B cell (primary cell): ENCODE results near the gene ABCA13. TPM values are rescaled to one million over a fixed set of nuclear protein-coding genes. Genes with fewer than 3 reads are reported as not detected.

Source experiments
- ATAC-seq: fragments of 200-7000 bp; cut with Tn5 transposase; one replicate; pipeline ENCODE4 v1.10.0; 2021; ENCODE audit warnings: low read depth, mild to moderate bottlenecking, moderate number of reproducible peaks, moderate library complexity
- CTCF ChIA-PET: fragments of 350-600 bp; sonication (Branson Sonifier 250); formaldehyde crosslinking; loops from one replicate; lab custom pipeline; 2021; ENCODE audit warnings: antibody characterized with exemption, inconsistent platforms; lab: Charles Lee
- POLR2A ChIA-PET: fragments of 350-600 bp; sonication (Branson Sonifier 250); formaldehyde crosslinking; loops from one replicate; lab custom pipeline; 2021; ENCODE audit warnings: antibody characterized with exemption; lab: Charles Lee
- DNase-seq: peaks from one replicate; pipeline ENCODE4 v3.0.0; 2013
- H2AFZ ChIP-seq: 2 replicates; pipeline ENCODE4 v1.6.1; 2012; ENCODE audit warnings: mild to moderate bottlenecking, low read depth, low read length; ENCODE audit not compliant: insufficient read depth, poor library complexity, severe bottlenecking
- H3K27ac ChIP-seq, 2 donors: 1 replicate in 1 of 2; 2 replicates in 1 of 2; pipeline ENCODE4 v1.5.1; 2012 to 2013; ENCODE audit warnings: low read length in 2 of 2, mild to moderate bottlenecking in 2 of 2, moderate library complexity in 1 of 2
- H3K27me3 ChIP-seq, 4 experiments: fragments of 200-600 bp in 1 of 4; sonication (generic) in 1 of 4; replicated peaks in 1 of 4; 1 replicate in 2 of 4; 2 replicates in 2 of 4; pipeline versions ENCODE4 v1.6.1 to v1.7.0; 2013 to 2016; ENCODE audit warnings: low read length in 3 of 4, mild to moderate bottlenecking in 2 of 4, mixed read lengths in 1 of 4, moderate library complexity in 1 of 4; ENCODE audit not compliant: insufficient read depth in 4 of 4, control insufficient read depth in 3 of 4; ENCODE audit errors: control extremely low read depth in 1 of 4
- H3K36me3 ChIP-seq, 2 experiments: replicated peaks in 1 of 2; 1 replicate in 1 of 2; 2 replicates in 1 of 2; pipeline versions ENCODE4 v1.6.1 to v1.7.1; 2013; ENCODE audit warnings: low read length in 1 of 2; ENCODE audit not compliant: insufficient read depth in 2 of 2, control insufficient read depth in 1 of 2; ENCODE audit errors: control extremely low read depth in 1 of 2, extremely low read depth in 1 of 2
- H3K4me1 ChIP-seq, 2 donors: fragments of 200-600 bp in 1 of 2; sonication (generic) in 1 of 2; 1 replicate in 1 of 2; 2 replicates in 1 of 2; pipeline versions ENCODE4 v1.5.1 to v1.6.1; 2013 to 2017; ENCODE audit warnings: low read length in 2 of 2; ENCODE audit not compliant: control insufficient read depth in 2 of 2, insufficient read depth in 2 of 2
- H3K4me2 ChIP-seq: replicated peaks from 2 replicates; pipeline ENCODE3; 2012; ENCODE audit warnings: mild to moderate bottlenecking, low read depth, low read length; ENCODE audit not compliant: poor library complexity, severe bottlenecking
- H3K4me3 ChIP-seq, 5 experiments: fragments of 200-600 bp in 1 of 5; sonication (generic) in 1 of 5; 1 replicate in 3 of 5; 2 replicates in 2 of 5; pipeline versions ENCODE4 v1.5.1 to v1.7.0; 2011 to 2016; ENCODE audit warnings: low read length in 4 of 5, mild to moderate bottlenecking in 4 of 5, low read depth in 2 of 5, control low read depth in 1 of 5, moderate library complexity in 1 of 5; ENCODE audit not compliant: insufficient read depth in 1 of 5; ENCODE audit errors: control extremely low read depth in 1 of 5, extremely low read depth in 1 of 5
- H3K79me2 ChIP-seq: fragments of 200-600 bp; sonication (generic); one replicate; pipeline ENCODE4 v1.6.0; 2016; ENCODE audit warnings: low read length; ENCODE audit not compliant: control insufficient read depth, insufficient read depth
- H3K9ac ChIP-seq: fragments of 200-600 bp; sonication (generic); 2 replicates; pipeline ENCODE4 v1.6.1; 2017; ENCODE audit warnings: mild to moderate bottlenecking, low read length, moderate library complexity
- H3K9me3 ChIP-seq, 3 donors: one replicate each; pipeline versions ENCODE4 v1.6.1 to v1.7.1; 2013; ENCODE audit warnings: low read length in 2 of 3; ENCODE audit not compliant: control insufficient read depth in 2 of 3, insufficient read depth in 1 of 3; ENCODE audit errors: control extremely low read depth in 1 of 3
- H4K20me1 ChIP-seq: 2 replicates; pipeline ENCODE4 v1.6.0; 2012; ENCODE audit warnings: mild to moderate bottlenecking, low read length; ENCODE audit not compliant: insufficient read depth, control insufficient read depth, poor library complexity, severe bottlenecking
- H3K27ac Mint-ChIP-seq: one replicate; pipeline ENCODE4 v1.8.0; 2021; ENCODE audit warnings: mixed read lengths
- H3K27me3 Mint-ChIP-seq: one replicate; pipeline ENCODE4 v1.8.0; 2021; ENCODE audit warnings: mixed read lengths
- H3K4me1 Mint-ChIP-seq: one replicate; pipeline ENCODE4 v1.8.0; 2021; ENCODE audit warnings: mixed read lengths
- H3K4me3 Mint-ChIP-seq: one replicate; pipeline ENCODE4 v1.8.0; 2021; ENCODE audit warnings: mixed read lengths
- H3K9me3 Mint-ChIP-seq: one replicate; pipeline ENCODE4 v1.8.0; 2022; ENCODE audit warnings: mixed read lengths; ENCODE audit not compliant: insufficient read depth
- EZH2 ChIP-seq: IDR thresholded peaks from 2 replicates; pipeline ENCODE4 v1.6.1; 2012; ENCODE audit warnings: borderline replicate concordance, low read depth, mild to moderate bottlenecking, moderate library complexity, low read length; ENCODE audit not compliant: insufficient read depth, poor library complexity, severe bottlenecking
- WGBS: methylation state at CpG from one replicate; pipeline ENCODE4 v1.1.5; 2013; ENCODE audit warnings: missing lambda C conversion rate; ENCODE audit not compliant: insufficient coverage; 5-methylcytosine and 5-hydroxymethylcytosine counted together
- intact Hi-C: fragments of 100-400 bp; cut with micrococcal nuclease; formaldehyde crosslinking; loops from one replicate; pipeline ENCODE4 v1.10.0; 2022
- polyA plus RNA-seq: library from polyadenylated mRNA; depleted of rRNA; stranded (reverse); fragments of >200 nt; gene quantifications from 2 replicates; pipeline ENCODE4 v1.2.3, GENCODE V29; 2012
- total RNA-seq, 2 donors: library from RNA; stranded (reverse); fragments of 120-200 nt in 1 of 2; gene quantifications; 1 replicate in 1 of 2; 2 replicates in 1 of 2; pipeline versions ENCODE4 v1.2.3 to v1.2.4, GENCODE V29; 2013 to 2022
- TF ChIP-seq, protein P1 (sequence below): fragments of 200-600 bp; IDR thresholded peaks from one replicate; pipeline ENCODE4 v1.8.0; 2022; ENCODE audit warnings: antibody characterized with exemption, mild to moderate bottlenecking

Gene ABCA13
- total and polyA plus RNA-seq, 2 donors (not counting 1 experiment from before 2014, with no cell fraction given) = not detected

DNA sequence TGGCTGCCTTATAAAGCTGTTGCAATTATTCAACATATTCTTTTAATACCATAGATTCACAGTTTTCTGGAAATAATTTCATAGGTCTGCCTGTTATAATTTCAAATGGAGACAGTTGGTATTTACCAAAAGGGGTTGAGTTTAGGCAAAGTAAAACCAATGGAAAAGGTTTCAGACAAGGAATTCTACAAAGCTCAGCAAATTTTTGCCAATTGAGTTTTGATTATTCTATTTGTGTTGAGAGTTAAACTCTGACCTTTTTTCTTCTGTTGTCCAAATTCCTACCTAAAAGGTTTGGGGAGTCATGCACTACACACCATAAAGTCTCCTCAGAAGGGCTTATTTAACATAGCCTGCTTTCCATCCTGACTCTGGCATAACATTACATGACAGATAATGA is 38.5 kb upstream of the ABCA13 start:
- ChIA-PET POLR2A (no interaction called here), CTCF (interaction anchor here (2.3 kb wide), 1 partner anchor 22 kb away, joined by 6 read pairs; no protein-coding TSS in a partner anchor)
- no peak overlapping the region for H2AFZ ChIP-seq
- Mint-ChIP-seq H3K9me3 (no peaks in the 10 kb centered on the region), H3K4me3 (no peak overlapping the region), H3K4me1 (no peaks in the 10 kb centered on the region), H3K27ac (no peak overlapping the region), H3K27me3 (peaks cover 33% of the 10 kb centered on the region)
- no peak overlapping the region for H3K4me2 ChIP-seq
- no peak for TF ChIP-seq EZH2
- TF ChIP-seq, protein P1, sequence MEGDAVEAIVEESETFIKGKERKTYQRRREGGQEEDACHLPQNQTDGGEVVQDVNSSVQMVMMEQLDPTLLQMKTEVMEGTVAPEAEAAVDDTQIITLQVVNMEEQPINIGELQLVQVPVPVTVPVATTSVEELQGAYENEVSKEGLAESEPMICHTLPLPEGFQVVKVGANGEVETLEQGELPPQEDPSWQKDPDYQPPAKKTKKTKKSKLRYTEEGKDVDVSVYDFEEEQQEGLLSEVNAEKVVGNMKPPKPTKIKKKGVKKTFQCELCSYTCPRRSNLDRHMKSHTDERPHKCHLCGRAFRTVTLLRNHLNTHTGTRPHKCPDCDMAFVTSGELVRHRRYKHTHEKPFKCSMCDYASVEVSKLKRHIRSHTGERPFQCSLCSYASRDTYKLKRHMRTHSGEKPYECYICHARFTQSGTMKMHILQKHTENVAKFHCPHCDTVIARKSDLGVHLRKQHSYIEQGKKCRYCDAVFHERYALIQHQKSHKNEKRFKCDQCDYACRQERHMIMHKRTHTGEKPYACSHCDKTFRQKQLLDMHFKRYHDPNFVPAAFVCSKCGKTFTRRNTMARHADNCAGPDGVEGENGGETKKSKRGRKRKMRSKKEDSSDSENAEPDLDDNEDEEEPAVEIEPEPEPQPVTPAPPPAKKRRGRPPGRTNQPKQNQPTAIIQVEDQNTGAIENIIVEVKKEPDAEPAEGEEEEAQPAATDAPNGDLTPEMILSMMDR = no peak
- peaks cover 0 to 6% (median 0%) of the 10 kb centered on the region in 3 donors for H3K9me3 ChIP-seq
- H3K4me3 ChIP-seq = no peak overlapping the region
- H3K27me3 ChIP-seq = no peaks in the 10 kb centered on the region
- no peak for DNase-seq
- no peaks in the 10 kb centered on the region for H3K79me2 ChIP-seq
- no peak overlapping the region for H3K27ac ChIP-seq
- no peaks in the 10 kb centered on the region for H4K20me1 ChIP-seq
- no peak for ATAC-seq
- intact Hi-C loops = no loop called here
- H3K4me1 ChIP-seq = no peaks in the 10 kb centered on the region
- no peak overlapping the region for H3K9ac ChIP-seq
- no peaks in the 10 kb centered on the region for H3K36me3 ChIP-seq

DNA sequence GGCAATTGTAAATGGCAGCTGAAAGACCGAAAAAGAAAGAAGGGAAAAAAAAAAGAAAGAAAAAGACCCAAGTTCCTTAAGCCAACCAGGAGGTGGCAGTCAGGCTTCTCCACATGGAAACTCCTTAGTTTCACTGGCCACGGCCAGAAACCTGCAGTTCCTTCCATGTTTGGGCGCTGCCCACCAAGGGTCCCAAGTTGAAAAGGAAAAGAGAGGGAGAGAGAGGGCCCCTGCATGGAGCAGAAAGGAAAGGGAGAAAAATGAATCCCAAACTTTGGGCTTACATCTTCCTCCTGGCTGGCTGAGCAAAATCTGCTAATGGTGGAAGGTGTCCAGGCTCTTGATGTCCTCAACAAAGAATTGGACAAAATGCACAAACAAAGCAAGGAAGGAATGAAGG is 31.8 kb upstream of the ABCA13 start:
- H3K27me3 ChIP-seq = peaks cover 0 to 2% (median 0%) of the 10 kb centered on the region in 4 experiments
- Mint-ChIP-seq H3K4me1 (peaks cover 4% of the 10 kb centered on the region), H3K27me3 (peaks cover 15% of the 10 kb centered on the region), H3K4me3 (no peak overlapping the region), H3K27ac (no peak overlapping the region), H3K9me3 (peaks cover 5% of the 10 kb centered on the region)
- POLR2A ChIA-PET = no interaction called here
- WGBS = 20% methylated on average over 2 of the region's 3 CpGs
- H3K27ac ChIP-seq = no peak overlapping the region
- peaks cover 0 to 10% (median 2%) of the 10 kb centered on the region in 3 donors for H3K9me3 ChIP-seq
- H3K36me3 ChIP-seq = no peaks in the 10 kb centered on the region
- ATAC-seq (no peak), DNase-seq (no peak)
- no peaks in the 10 kb centered on the region for H4K20me1 ChIP-seq
- intact Hi-C loops = no loop called here
- H3K4me3 ChIP-seq = no peak overlapping the region
- CTCF ChIA-PET = interaction anchor here (0.6 kb wide), 1 partner anchor 1144 kb away, joined by 4 read pairs; no protein-coding TSS in a partner anchor
- TF ChIP-seq, protein P1 = no peak
- no peak for TF ChIP-seq EZH2
- H3K4me1 ChIP-seq = no peaks in the 10 kb centered on the region
- no peak overlapping the region for H2AFZ ChIP-seq
- no peak overlapping the region for H3K9ac ChIP-seq
- H3K79me2 ChIP-seq = no peaks in the 10 kb centered on the region
- no peak overlapping the region for H3K4me2 ChIP-seq
